Measurements from ENCODE around the gene PLSCR3. TPM values are rescaled to one million over a fixed set of nuclear protein-coding genes. Genes with fewer than 3 reads are reported as not detected.

PLSCR3 gene
- total RNA-seq, 1 donor from 2014 or later, result 68.4 TPM

GRCh38 chr17:7411427-7411750, 17.1 kb upstream of the PLSCR3 start:
- peaks cover 19% of the 10 kb centered on the region for H3K4me1 Mint-ChIP-seq
- H3K4me3 Mint-ChIP-seq, result no peak overlapping the region
- no peaks in the 10 kb centered on the region for H3K27me3 Mint-ChIP-seq (ENCODE audit: low read depth)
- no peaks in the 10 kb centered on the region for H3K9me3 Mint-ChIP-seq
- DNase-seq (ENCODE audit: low spot score in 2 of 2, unreplicated experiment in 2 of 2), result no peak
- TF ChIP-seq CTCF (IDR thresholded peaks at IDR 0.05; ENCODE audit: unreplicated experiment), result no peak
- peaks cover 35% of the 10 kb centered on the region for H3K36me3 Mint-ChIP-seq
- no peak overlapping the region for H3K27ac Mint-ChIP-seq

GRCh38 chr17:7410634-7411426, 16.5 kb upstream of the PLSCR3 start:
- H3K4me3 Mint-ChIP-seq, result no peak overlapping the region
- peaks cover 24% of the 10 kb centered on the region for H3K4me1 Mint-ChIP-seq
- no peaks in the 10 kb centered on the region for H3K9me3 Mint-ChIP-seq
- H3K27ac Mint-ChIP-seq, result no peak overlapping the region
- no peaks in the 10 kb centered on the region for H3K27me3 Mint-ChIP-seq (ENCODE audit: low read depth)
- no peak for DNase-seq (ENCODE audit: low spot score in 2 of 2, unreplicated experiment in 2 of 2)
- no peak for TF ChIP-seq CTCF (IDR thresholded peaks at IDR 0.05; ENCODE audit: unreplicated experiment)
- peaks cover 32% of the 10 kb centered on the region for H3K36me3 Mint-ChIP-seq

GRCh38 chr17:7409716-7410115, 15.4 kb upstream of the PLSCR3 start:
- Mint-ChIP-seq H3K9me3 (no peaks in the 10 kb centered on the region), H3K27me3 (ENCODE audit: low read depth) (no peaks in the 10 kb centered on the region), H3K4me1 (peaks cover 28% of the 10 kb centered on the region), H3K27ac (no peak overlapping the region), H3K36me3 (peaks cover 22% of the 10 kb centered on the region), H3K4me3 (no peak overlapping the region)
- no peak for TF ChIP-seq CTCF (IDR thresholded peaks at IDR 0.05; ENCODE audit: unreplicated experiment)
- DNase-seq (ENCODE audit: low spot score in 2 of 2, unreplicated experiment in 2 of 2), result no peak

GRCh38 chr17:7408863-7409262, 14.5 kb upstream of the PLSCR3 start:
- H3K4me3 Mint-ChIP-seq, result no peak overlapping the region
- H3K27ac Mint-ChIP-seq, result no peak overlapping the region

GRCh38 chr17:7408252-7408727, 14.0 kb upstream of the PLSCR3 start:
- Mint-ChIP-seq H3K4me1 (peaks cover 26% of the 10 kb centered on the region), H3K36me3 (peaks cover 22% of the 10 kb centered on the region), H3K27ac (no peak overlapping the region), H3K9me3 (no peaks in the 10 kb centered on the region), H3K27me3 (ENCODE audit: low read depth) (no peaks in the 10 kb centered on the region), H3K4me3 (no peak overlapping the region)
- no peak for TF ChIP-seq CTCF (IDR thresholded peaks at IDR 0.05; ENCODE audit: unreplicated experiment)
- no peak for DNase-seq (ENCODE audit: low spot score in 2 of 2, unreplicated experiment in 2 of 2)

More at GRCh38 chr17:7408863-7409262, 14.5 kb upstream of the PLSCR3 start:
- Mint-ChIP-seq H3K4me1 (peaks cover 28% of the 10 kb centered on the region), H3K9me3 (no peaks in the 10 kb centered on the region), H3K27me3 (ENCODE audit: low read depth) (no peaks in the 10 kb centered on the region), H3K36me3 (peaks cover 22% of the 10 kb centered on the region)
- DNase-seq (ENCODE audit: low spot score in 2 of 2, unreplicated experiment in 2 of 2), result no peak
- TF ChIP-seq CTCF (IDR thresholded peaks at IDR 0.05; ENCODE audit: unreplicated experiment), result no peak
